A673 (cell line): ENCODE results near the gene TIAL1.

ENCODE experiments used
- EZH2 ChIP-seq: fragments of 200-600 bp; sonication (generic); IDR thresholded peaks from 2 replicates; pipeline ENCODE4 v1.6.1; 2017; ENCODE audit warnings: borderline replicate concordance, low read depth, mild to moderate bottlenecking, mixed read lengths, antibody characterized with exemption, low read length; ENCODE audit not compliant: poor library complexity, severe bottlenecking
- TF ChIP-seq, protein P1 (sequence below): fragments of 300-800, 200-600 bp; sonication (generic); conservative IDR thresholded peaks from 2 replicates; pipeline ENCODE4 v1.5.1; 2017; ENCODE audit warnings: low read depth, mild to moderate bottlenecking, antibody characterized with exemption, low read length, moderate library complexity, mixed read lengths

DNA sequence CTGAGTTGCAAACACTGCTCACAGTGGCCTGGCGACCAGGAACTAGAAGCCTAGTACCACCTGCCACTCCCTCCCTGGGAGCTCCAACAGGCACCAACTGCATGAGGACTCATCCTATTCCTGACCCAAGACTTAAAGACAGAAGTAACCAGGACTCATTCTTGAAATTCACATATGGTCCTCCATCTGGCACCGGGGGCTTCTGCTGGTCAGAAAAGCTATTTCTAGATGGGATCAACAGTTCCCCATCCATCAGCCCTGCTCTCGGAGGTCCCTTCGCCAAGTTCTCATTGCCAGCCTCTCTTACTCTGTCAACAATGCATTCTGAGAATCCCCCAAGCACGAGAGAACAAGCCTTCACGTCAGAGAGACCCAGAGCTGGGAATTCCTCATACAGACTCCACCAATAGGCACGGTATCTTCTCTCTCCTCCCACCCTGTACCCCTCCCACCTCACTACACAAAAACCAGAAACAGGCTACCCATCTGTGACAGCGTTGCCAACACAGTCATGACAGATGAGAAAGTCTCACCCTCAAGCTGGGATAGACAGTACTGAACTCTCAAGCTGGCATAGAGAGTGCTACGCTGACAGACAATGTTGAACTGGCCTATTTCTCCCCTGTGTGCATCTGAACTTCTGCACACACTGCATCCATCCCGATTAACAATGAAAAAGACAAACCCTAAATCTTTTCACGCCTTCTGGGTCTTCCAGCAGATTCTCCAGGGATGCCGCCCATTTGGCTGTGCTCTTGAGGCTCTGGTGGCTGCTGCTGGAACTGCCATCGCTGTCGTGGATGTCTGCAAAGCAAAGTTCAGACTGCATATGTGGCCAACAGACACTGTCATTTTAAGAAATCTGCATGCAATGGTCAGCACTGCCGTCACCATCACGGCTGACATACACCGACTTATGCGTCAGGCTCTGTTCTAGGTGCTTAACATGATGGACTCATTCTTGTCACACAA, 69.9 kb downstream of the TIAL1 start:
- TF ChIP-seq, protein P1, sequence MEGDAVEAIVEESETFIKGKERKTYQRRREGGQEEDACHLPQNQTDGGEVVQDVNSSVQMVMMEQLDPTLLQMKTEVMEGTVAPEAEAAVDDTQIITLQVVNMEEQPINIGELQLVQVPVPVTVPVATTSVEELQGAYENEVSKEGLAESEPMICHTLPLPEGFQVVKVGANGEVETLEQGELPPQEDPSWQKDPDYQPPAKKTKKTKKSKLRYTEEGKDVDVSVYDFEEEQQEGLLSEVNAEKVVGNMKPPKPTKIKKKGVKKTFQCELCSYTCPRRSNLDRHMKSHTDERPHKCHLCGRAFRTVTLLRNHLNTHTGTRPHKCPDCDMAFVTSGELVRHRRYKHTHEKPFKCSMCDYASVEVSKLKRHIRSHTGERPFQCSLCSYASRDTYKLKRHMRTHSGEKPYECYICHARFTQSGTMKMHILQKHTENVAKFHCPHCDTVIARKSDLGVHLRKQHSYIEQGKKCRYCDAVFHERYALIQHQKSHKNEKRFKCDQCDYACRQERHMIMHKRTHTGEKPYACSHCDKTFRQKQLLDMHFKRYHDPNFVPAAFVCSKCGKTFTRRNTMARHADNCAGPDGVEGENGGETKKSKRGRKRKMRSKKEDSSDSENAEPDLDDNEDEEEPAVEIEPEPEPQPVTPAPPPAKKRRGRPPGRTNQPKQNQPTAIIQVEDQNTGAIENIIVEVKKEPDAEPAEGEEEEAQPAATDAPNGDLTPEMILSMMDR, result peak; percentile 42; the same call in 1 of the 2 replicates
- no peak for TF ChIP-seq EZH2
